Prostate gland (tissue), 2 donors: ENCODE results near the gene PSMD5.

ENCODE experiments used
- POLR2A ChIP-seq: fragments of 450-650 bp; IDR thresholded peaks from one replicate; pipeline ENCODE4 v1.6.1; 2016; ENCODE audit warnings: antibody characterized with exemption, mild to moderate bottlenecking
- POLR2AphosphoS5 ChIP-seq: sonication (generic); formaldehyde crosslinking; IDR thresholded peaks from one replicate; pipeline ENCODE4 v1.6.1; 2017; ENCODE audit warnings: antibody characterized with exemption
- TF ChIP-seq, protein P1 (sequence below), 4 experiments: fragments of 200-600 bp in 2 of 4; fragments of 450-650 bp in 2 of 4; sonication (generic) in 2 of 4; IDR thresholded peaks; 1 replicate in 3 of 4; 2 replicates in 1 of 4; pipeline ENCODE4 v1.5.1; 2016 to 2019; ENCODE audit warnings: antibody characterized with exemption in 4 of 4, mild to moderate bottlenecking in 2 of 4, moderate library complexity in 2 of 4

DNA sequence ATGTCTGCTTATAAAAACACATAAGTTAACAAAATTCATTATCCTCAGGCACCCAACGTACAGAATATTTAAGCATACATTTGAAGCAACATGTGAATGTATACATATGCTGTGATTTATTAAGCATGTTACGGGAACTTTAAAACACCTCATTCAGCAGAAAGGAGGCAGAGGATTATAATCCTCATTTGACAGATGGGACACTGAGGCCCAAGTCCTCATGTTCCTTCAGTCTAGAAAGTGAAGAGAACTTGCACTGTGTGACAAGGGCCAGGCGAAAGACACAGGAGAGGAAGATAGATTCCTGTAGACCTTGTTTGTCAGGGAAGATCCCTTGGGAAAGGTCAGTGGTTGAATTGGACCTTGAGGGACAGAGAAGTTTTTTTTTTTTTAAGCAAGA is 7.6 kb upstream of the PSMD5 start:
- TF ChIP-seq, protein P1, sequence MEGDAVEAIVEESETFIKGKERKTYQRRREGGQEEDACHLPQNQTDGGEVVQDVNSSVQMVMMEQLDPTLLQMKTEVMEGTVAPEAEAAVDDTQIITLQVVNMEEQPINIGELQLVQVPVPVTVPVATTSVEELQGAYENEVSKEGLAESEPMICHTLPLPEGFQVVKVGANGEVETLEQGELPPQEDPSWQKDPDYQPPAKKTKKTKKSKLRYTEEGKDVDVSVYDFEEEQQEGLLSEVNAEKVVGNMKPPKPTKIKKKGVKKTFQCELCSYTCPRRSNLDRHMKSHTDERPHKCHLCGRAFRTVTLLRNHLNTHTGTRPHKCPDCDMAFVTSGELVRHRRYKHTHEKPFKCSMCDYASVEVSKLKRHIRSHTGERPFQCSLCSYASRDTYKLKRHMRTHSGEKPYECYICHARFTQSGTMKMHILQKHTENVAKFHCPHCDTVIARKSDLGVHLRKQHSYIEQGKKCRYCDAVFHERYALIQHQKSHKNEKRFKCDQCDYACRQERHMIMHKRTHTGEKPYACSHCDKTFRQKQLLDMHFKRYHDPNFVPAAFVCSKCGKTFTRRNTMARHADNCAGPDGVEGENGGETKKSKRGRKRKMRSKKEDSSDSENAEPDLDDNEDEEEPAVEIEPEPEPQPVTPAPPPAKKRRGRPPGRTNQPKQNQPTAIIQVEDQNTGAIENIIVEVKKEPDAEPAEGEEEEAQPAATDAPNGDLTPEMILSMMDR (IDR thresholded peaks at IDR 0.05), result no peak
- no peak for TF ChIP-seq POLR2A
- no peak for TF ChIP-seq POLR2AphosphoS5
